ENCODE data around the gene TNFAIP1. TPM values are rescaled to one million over a fixed set of nuclear protein-coding genes. Genes with fewer than 3 reads are reported as not detected.
A peak's percentile ranks its signal among the peaks of the same experiment; 100 is the strongest.

Gene TNFAIP1
- total RNA-seq, 4 donors from 2014 or later: 25.6 to 137 (median 49.4) TPM

- TF ChIP-seq EP300 (IDR thresholded peaks at IDR 0.05; ENCODE audit: low read depth) (no peak), POLR2A (IDR thresholded peaks at IDR 0.05) (no peak), POLR2AphosphoS5 (IDR thresholded peaks at IDR 0.05) (no peak), CTCF (IDR thresholded peaks at IDR 0.05) (no peak)
- no peak for DNase-seq
- intact Hi-C loops (cut with DNase I; ENCODE audit: low total_unique reads) (no loop called here), in situ Hi-C loops (cut with MboI; ENCODE audit: low pct_ligation_motif_present in 1 of 4, low pct_unique_long_range_greater_than_20kb in 1 of 4, low sequenced_read_pairs in 3 of 4) (no loop called here)
- peaks cover 8 to 20% (median 15%) of the 10 kb centered on the region in 4 donors for H3K4me1 ChIP-seq
- 18 to 80% methylated on average over 2 to 26 of the region's 53 CpGs for WGBS, 2 donors (ENCODE audit: low coverage in 1 of 2)
- peak overlapping the region; percentile 10 to 56 (median 44) for H3K4me3 ChIP-seq
- H3K36me3 ChIP-seq: no peaks in the 10 kb centered on the region
- H3K27me3 ChIP-seq: peaks cover 18% of the 10 kb centered on the region
- H3K27ac ChIP-seq: peak overlapping the region; percentile 59 to 77 (median 74)
- no peaks in the 10 kb centered on the region for H3K9me3 ChIP-seq
Observed at GRCh38 chr17:28372203-28372944, 36.8 kb downstream of the TNFAIP1 start.

- no peak overlapping the region for H3K27ac ChIP-seq
- 80 to 89% methylated on average over 2 to 6 of the region's 6 CpGs for WGBS, 2 donors (ENCODE audit: low coverage in 1 of 2)
- peak overlapping the region in 1 of 4 donors; percentile 56 for H3K4me3 ChIP-seq
- DNase-seq: no peak
- H3K36me3 ChIP-seq: no peaks in the 10 kb centered on the region
- TF ChIP-seq EP300 (IDR thresholded peaks at IDR 0.05; ENCODE audit: low read depth) (no peak), CTCF (IDR thresholded peaks at IDR 0.05) (no peak), POLR2A (IDR thresholded peaks at IDR 0.05) (no peak), POLR2AphosphoS5 (IDR thresholded peaks at IDR 0.05) (no peak)
- H3K27me3 ChIP-seq: peaks cover 18% of the 10 kb centered on the region
- intact Hi-C loops (cut with DNase I; ENCODE audit: low total_unique reads): no loop called here
- H3K4me1 ChIP-seq: peaks cover 8 to 20% (median 15%) of the 10 kb centered on the region in 4 donors
- H3K9me3 ChIP-seq: no peaks in the 10 kb centered on the region
- in situ Hi-C loops (cut with MboI; ENCODE audit: low pct_ligation_motif_present in 1 of 4, low pct_unique_long_range_greater_than_20kb in 1 of 4, low sequenced_read_pairs in 3 of 4): no loop called here
Observed at GRCh38 chr17:28372945-28373274, 37.3 kb downstream of the TNFAIP1 start.

- intact Hi-C loops (cut with DNase I; ENCODE audit: low total_unique reads): loop anchor here (5.0 kb wide), 1 partner anchor 162 kb away; no protein-coding TSS in a partner anchor
- in situ Hi-C loops (cut with MboI; ENCODE audit: low pct_ligation_motif_present in 1 of 4, low pct_unique_long_range_greater_than_20kb in 1 of 4, low sequenced_read_pairs in 3 of 4): no loop called here
- H3K4me3 ChIP-seq: no peak overlapping the region
- WGBS, 2 donors (ENCODE audit: low coverage in 1 of 2): 86 to 89% methylated on average over 4 to 10 of the region's 10 CpGs
- peaks cover 0 to 15% (median 6%) of the 10 kb centered on the region in 4 donors for H3K4me1 ChIP-seq
- no peaks in the 10 kb centered on the region for H3K9me3 ChIP-seq
- H3K27me3 ChIP-seq: no peaks in the 10 kb centered on the region
- H3K27ac ChIP-seq: no peak overlapping the region
- no peak for DNase-seq
- H3K36me3 ChIP-seq: no peaks in the 10 kb centered on the region
- no peak for TF ChIP-seq POLR2AphosphoS5 (IDR thresholded peaks at IDR 0.05)
- no peak for TF ChIP-seq EP300 (IDR thresholded peaks at IDR 0.05; ENCODE audit: low read depth)
- no peak for TF ChIP-seq CTCF (IDR thresholded peaks at IDR 0.05)
- TF ChIP-seq POLR2A (IDR thresholded peaks at IDR 0.05): no peak
Observed at GRCh38 chr17:28379814-28380801, 44.5 kb downstream of the TNFAIP1 start.
